Measurements from ENCODE around the gene AP1G1. TPM values are rescaled to one million over a fixed set of nuclear protein-coding genes. Genes with fewer than 3 reads are reported as not detected.

AP1G1 gene
- total RNA-seq, 1 donor from 2014 or later: 104 TPM

- Mint-ChIP-seq H3K4me3 (ENCODE audit: unreplicated experiment) (peak overlapping the region; percentile 93), H3K27me3 (ENCODE audit: unreplicated experiment) (peaks cover 2% of the 10 kb centered on the region), H3K27ac (ENCODE audit: unreplicated experiment) (peak overlapping the region; percentile 52), H3K9me3 (ENCODE audit: unreplicated experiment) (peaks cover 3% of the 10 kb centered on the region), H3K36me3 (ENCODE audit: unreplicated experiment) (no peaks in the 10 kb centered on the region), H3K4me1 (ENCODE audit: low read depth, unreplicated experiment) (peaks cover 7% of the 10 kb centered on the region)
- no peak for DNase-seq
- TF ChIP-seq CTCF (IDR thresholded peaks at IDR 0.05; ENCODE audit: partially characterized antibody, unreplicated experiment): no peak
Measured at GRCh38 chr16:71846431-71846830, 37.8 kb upstream of the AP1G1 start.

GRCh38 chr16:71845639-71846430, 37.2 kb upstream of the AP1G1 start, which contains the start of gene ATXN1L:
TSS of gene ATXN1L (plus strand) at chr16:71845976. CDS start at chr16:71849741, 3,765 bp downstream.
- Mint-ChIP-seq H3K4me3 (ENCODE audit: unreplicated experiment) (peak within 1 kb of the TSS; percentile 93), H3K4me1 (ENCODE audit: low read depth, unreplicated experiment) (peaks cover 7% of the 10 kb centered on the region), H3K36me3 (ENCODE audit: unreplicated experiment) (no peaks in the 10 kb centered on the region), H3K9me3 (ENCODE audit: unreplicated experiment) (peaks cover 3% of the 10 kb centered on the region), H3K27ac (ENCODE audit: unreplicated experiment) (peak within 1 kb of the TSS; percentile 88), H3K27me3 (ENCODE audit: unreplicated experiment) (peaks cover 2% of the 10 kb centered on the region)
- TF ChIP-seq CTCF (IDR thresholded peaks at IDR 0.05; ENCODE audit: partially characterized antibody, unreplicated experiment): no peak
- peak; percentile 92 for DNase-seq

- Mint-ChIP-seq H3K36me3 (ENCODE audit: unreplicated experiment) (no peaks in the 10 kb centered on the region), H3K27ac (ENCODE audit: unreplicated experiment) (no peak overlapping the region), H3K27me3 (ENCODE audit: unreplicated experiment) (peaks cover 2% of the 10 kb centered on the region), H3K9me3 (ENCODE audit: unreplicated experiment) (peaks cover 3% of the 10 kb centered on the region), H3K4me3 (ENCODE audit: unreplicated experiment) (no peak overlapping the region), H3K4me1 (ENCODE audit: low read depth, unreplicated experiment) (peaks cover 7% of the 10 kb centered on the region)
- no peak for DNase-seq
- TF ChIP-seq CTCF (IDR thresholded peaks at IDR 0.05; ENCODE audit: partially characterized antibody, unreplicated experiment): no peak
Measured at GRCh38 chr16:71843572-71843971, 34.9 kb upstream of the AP1G1 start.

GRCh38 chr16:71840052-71840451, 31.4 kb upstream of the AP1G1 start:
- Mint-ChIP-seq H3K27me3 (ENCODE audit: unreplicated experiment) (peaks cover 2% of the 10 kb centered on the region), H3K9me3 (ENCODE audit: unreplicated experiment) (no peaks in the 10 kb centered on the region), H3K27ac (ENCODE audit: unreplicated experiment) (no peak overlapping the region), H3K4me1 (ENCODE audit: low read depth, unreplicated experiment) (no peaks in the 10 kb centered on the region), H3K4me3 (ENCODE audit: unreplicated experiment) (no peak overlapping the region), H3K36me3 (ENCODE audit: unreplicated experiment) (no peaks in the 10 kb centered on the region)
- DNase-seq: no peak
- TF ChIP-seq CTCF (IDR thresholded peaks at IDR 0.05; ENCODE audit: partially characterized antibody, unreplicated experiment): no peak

GRCh38 chr16:71837150-71837549, 28.5 kb upstream of the AP1G1 start:
- Mint-ChIP-seq H3K4me3 (ENCODE audit: unreplicated experiment) (no peak overlapping the region), H3K4me1 (ENCODE audit: low read depth, unreplicated experiment) (no peaks in the 10 kb centered on the region), H3K27me3 (ENCODE audit: unreplicated experiment) (peaks cover under 1% of the 10 kb centered on the region), H3K9me3 (ENCODE audit: unreplicated experiment) (no peaks in the 10 kb centered on the region), H3K36me3 (ENCODE audit: unreplicated experiment) (no peaks in the 10 kb centered on the region), H3K27ac (ENCODE audit: unreplicated experiment) (no peak overlapping the region)
- no peak for DNase-seq
- no peak for TF ChIP-seq CTCF (IDR thresholded peaks at IDR 0.05; ENCODE audit: partially characterized antibody, unreplicated experiment)

Measured in glutamatergic neuron (in vitro differentiated cells).